ENCODE measurements around the gene C16orf86.

C16orf86 gene

GRCh38 chr16:67672739-67673662 lies 6.4 kb downstream of the C16orf86 start:
- Histone ChIP-seq H3K36me3 (ENCODE audit: insufficient read depth, low read depth, low read length) (no peaks in the 10 kb centered on the region), H3K4me3 (ENCODE audit: low read length) (no peak overlapping the region), H3K9ac (ENCODE audit: low read depth, low read length) (no peak overlapping the region), H3K27me3 (ENCODE audit: insufficient read depth, low read length) (no peaks in the 10 kb centered on the region), H3K9me3 (ENCODE audit: insufficient read depth, low read depth, low read length) (no peaks in the 10 kb centered on the region), H3K4me1 (ENCODE audit: insufficient read depth, low read length) (no peaks in the 10 kb centered on the region), H3K27ac (ENCODE audit: low read length) (no peak overlapping the region)

- Histone ChIP-seq H3K4me1 (ENCODE audit: insufficient read depth, low read length) (no peaks in the 10 kb centered on the region), H3K27ac (ENCODE audit: low read length) (no peak overlapping the region), H3K36me3 (ENCODE audit: insufficient read depth, low read depth, low read length) (no peaks in the 10 kb centered on the region), H3K9ac (ENCODE audit: low read depth, low read length) (no peak overlapping the region), H3K4me3 (ENCODE audit: low read length) (no peak overlapping the region), H3K9me3 (ENCODE audit: insufficient read depth, low read depth, low read length) (no peaks in the 10 kb centered on the region), H3K27me3 (ENCODE audit: insufficient read depth, low read length) (no peaks in the 10 kb centered on the region)
These were observed 7.3 kb downstream of the C16orf86 start for GRCh38 chr16:67673712-67674580.

GRCh38 chr16:67674851-67675578 lies 8.4 kb downstream of the C16orf86 start:
- Histone ChIP-seq H3K36me3 (ENCODE audit: insufficient read depth, low read depth, low read length) (peaks cover under 1% of the 10 kb centered on the region; the same call in 1 of the 2 replicates), H3K4me1 (ENCODE audit: insufficient read depth, low read length) (no peaks in the 10 kb centered on the region), H3K4me3 (ENCODE audit: low read length) (no peak overlapping the region), H3K9ac (ENCODE audit: low read depth, low read length) (no peak overlapping the region), H3K9me3 (ENCODE audit: insufficient read depth, low read depth, low read length) (no peaks in the 10 kb centered on the region), H3K27me3 (ENCODE audit: insufficient read depth, low read length) (no peaks in the 10 kb centered on the region), H3K27ac (ENCODE audit: low read length) (no peak overlapping the region)

- Histone ChIP-seq H3K9me3 (ENCODE audit: insufficient read depth, low read depth, low read length) (no peaks in the 10 kb centered on the region), H3K4me3 (ENCODE audit: low read length) (no peak overlapping the region), H3K27me3 (ENCODE audit: insufficient read depth, low read length) (no peaks in the 10 kb centered on the region), H3K9ac (ENCODE audit: low read depth, low read length) (no peak overlapping the region), H3K27ac (ENCODE audit: low read length) (no peak overlapping the region), H3K36me3 (ENCODE audit: insufficient read depth, low read depth, low read length) (peaks cover 6% of the 10 kb centered on the region; the same call in 1 of the 2 replicates), H3K4me1 (ENCODE audit: insufficient read depth, low read length) (no peaks in the 10 kb centered on the region)
These were observed 8.9 kb downstream of the C16orf86 start for GRCh38 chr16:67675579-67675935.

GRCh38 chr16:67675999-67676398 lies 9.4 kb downstream of the C16orf86 start:
- Histone ChIP-seq H3K4me3 (ENCODE audit: low read length) (no peak overlapping the region), H3K27ac (ENCODE audit: low read length) (no peak overlapping the region), H3K36me3 (ENCODE audit: insufficient read depth, low read depth, low read length) (peaks cover 10% of the 10 kb centered on the region; the same call in 1 of the 2 replicates), H3K9ac (ENCODE audit: low read depth, low read length) (no peak overlapping the region), H3K9me3 (ENCODE audit: insufficient read depth, low read depth, low read length) (no peaks in the 10 kb centered on the region), H3K4me1 (ENCODE audit: insufficient read depth, low read length) (no peaks in the 10 kb centered on the region), H3K27me3 (ENCODE audit: insufficient read depth, low read length) (no peaks in the 10 kb centered on the region)

GRCh38 chr16:67676516-67676915 lies 9.9 kb downstream of the C16orf86 start:
- Histone ChIP-seq H3K27ac (ENCODE audit: low read length) (no peak overlapping the region), H3K4me3 (ENCODE audit: low read length) (no peak overlapping the region), H3K9me3 (ENCODE audit: insufficient read depth, low read depth, low read length) (no peaks in the 10 kb centered on the region), H3K36me3 (ENCODE audit: insufficient read depth, low read depth, low read length) (peaks cover 13% of the 10 kb centered on the region; the same call in 1 of the 2 replicates), H3K27me3 (ENCODE audit: insufficient read depth, low read length) (no peaks in the 10 kb centered on the region), H3K9ac (ENCODE audit: low read depth, low read length) (no peak overlapping the region), H3K4me1 (ENCODE audit: insufficient read depth, low read length) (no peaks in the 10 kb centered on the region)

- Histone ChIP-seq H3K27ac (ENCODE audit: low read length) (no peak overlapping the region), H3K36me3 (ENCODE audit: insufficient read depth, low read depth, low read length) (peaks cover 13% of the 10 kb centered on the region; the same call in 1 of the 2 replicates), H3K4me1 (ENCODE audit: insufficient read depth, low read length) (no peaks in the 10 kb centered on the region), H3K9me3 (ENCODE audit: insufficient read depth, low read depth, low read length) (no peaks in the 10 kb centered on the region), H3K4me3 (ENCODE audit: low read length) (no peak overlapping the region), H3K27me3 (ENCODE audit: insufficient read depth, low read length) (no peaks in the 10 kb centered on the region), H3K9ac (ENCODE audit: low read depth, low read length) (no peak overlapping the region)
These were observed 10.3 kb downstream of the C16orf86 start for GRCh38 chr16:67676939-67677338.

- no peak overlapping the region for H3K9ac ChIP-seq (ENCODE audit: low read depth, low read length)
- peaks cover 13% of the 10 kb centered on the region; the same call in 1 of the 2 replicates for H3K36me3 ChIP-seq (ENCODE audit: insufficient read depth, low read depth, low read length)
- H3K4me3 ChIP-seq (ENCODE audit: low read length), result no peak overlapping the region
- no peaks in the 10 kb centered on the region for H3K9me3 ChIP-seq (ENCODE audit: insufficient read depth, low read depth, low read length)
- no peaks in the 10 kb centered on the region for H3K27me3 ChIP-seq (ENCODE audit: insufficient read depth, low read length)
- no peaks in the 10 kb centered on the region for H3K4me1 ChIP-seq (ENCODE audit: insufficient read depth, low read length)
- no peak overlapping the region for H3K27ac ChIP-seq (ENCODE audit: low read length)
These were observed 11.1 kb downstream of the C16orf86 start for GRCh38 chr16:67677712-67678111.

GRCh38 chr16:67678354-67679023 lies 11.9 kb downstream of the C16orf86 start:
- Histone ChIP-seq H3K9ac (ENCODE audit: low read depth, low read length) (no peak overlapping the region), H3K9me3 (ENCODE audit: insufficient read depth, low read depth, low read length) (no peaks in the 10 kb centered on the region)

GRCh38 chr16:67679935-67680897 lies 13.6 kb downstream of the C16orf86 start:
- H3K9ac ChIP-seq (ENCODE audit: low read depth, low read length), result no peak overlapping the region
- no peaks in the 10 kb centered on the region for H3K9me3 ChIP-seq (ENCODE audit: insufficient read depth, low read depth, low read length)
- H3K4me1 ChIP-seq (ENCODE audit: insufficient read depth, low read length), result no peaks in the 10 kb centered on the region
- H3K36me3 ChIP-seq (ENCODE audit: insufficient read depth, low read depth, low read length), result peaks cover 31% of the 10 kb centered on the region; the same call in 1 of the 2 replicates
- H3K27me3 ChIP-seq (ENCODE audit: insufficient read depth, low read length), result no peaks in the 10 kb centered on the region
- no peak overlapping the region for H3K27ac ChIP-seq (ENCODE audit: low read length)
- no peak overlapping the region for H3K4me3 ChIP-seq (ENCODE audit: low read length)

More at GRCh38 chr16:67678354-67679023, 11.9 kb downstream of the C16orf86 start:
- Histone ChIP-seq H3K27ac (ENCODE audit: low read length) (no peak overlapping the region), H3K4me3 (ENCODE audit: low read length) (no peak overlapping the region), H3K27me3 (ENCODE audit: insufficient read depth, low read length) (no peaks in the 10 kb centered on the region), H3K4me1 (ENCODE audit: insufficient read depth, low read length) (no peaks in the 10 kb centered on the region), H3K36me3 (ENCODE audit: insufficient read depth, low read depth, low read length) (peaks cover 18% of the 10 kb centered on the region; the same call in 1 of the 2 replicates)

All from iPS-20b (cell line).